SJCRH30 (cell line): Measurements from ENCODE around the gene RPS24. TPM values are rescaled to one million over a fixed set of nuclear protein-coding genes. Genes with fewer than 3 reads are reported as not detected.

Source experiments
- DNase-seq, 2 experiments: peaks; one replicate each; pipeline ENCODE4 v3.0.0-alpha.2; 2015 to 2020
- H3K27ac ChIP-seq: fragments of 250-450 bp; sonication (Bioruptor Pico); 2 replicates; pipeline ENCODE4 v1.5.1; 2020; ENCODE audit warnings: mild to moderate bottlenecking, moderate library complexity
- H3K27me3 ChIP-seq: fragments of 250-450 bp; sonication (Bioruptor Pico); 2 replicates; pipeline ENCODE4 v1.5.1; 2020; ENCODE audit warnings: mild to moderate bottlenecking, moderate library complexity
- H3K36me3 ChIP-seq: fragments of 250-450 bp; sonication (Bioruptor Pico); 2 replicates; pipeline ENCODE4 v1.5.1; 2020; ENCODE audit warnings: mild to moderate bottlenecking, moderate library complexity
- H3K4me1 ChIP-seq: fragments of 250-450 bp; sonication (Bioruptor Pico); 2 replicates; pipeline ENCODE4 v1.5.1; 2020; ENCODE audit warnings: mild to moderate bottlenecking, moderate library complexity
- H3K4me3 ChIP-seq: fragments of 250-450 bp; sonication (Bioruptor Pico); 2 replicates; pipeline ENCODE4 v1.5.1; 2020; ENCODE audit warnings: mild to moderate bottlenecking, moderate library complexity
- H3K9me3 ChIP-seq: fragments of 250-450 bp; sonication (Bioruptor Pico); replicated peaks from 2 replicates; pipeline ENCODE4 v1.5.1; 2020; ENCODE audit warnings: mild to moderate bottlenecking, moderate library complexity
- total RNA-seq: library from RNA; depleted of rRNA; stranded (reverse); fragments of >200 nt; shearing (Covaris generic); gene quantifications from 2 replicates; pipeline ENCODE4 v1.2.3, GENCODE V29; 2014

RPS24 gene
- total RNA-seq, 1 experiment from 2014 or later: 6,145 TPM

GRCh38 chr10:78038791-78039547, 5.3 kb downstream of the RPS24 start:
- Histone ChIP-seq H3K4me1 (peaks cover 14% of the 10 kb centered on the region), H3K4me3 (no peak overlapping the region), H3K27me3 (no peaks in the 10 kb centered on the region)

GRCh38 chr10:78039743-78040142, 6.1 kb downstream of the RPS24 start:
- Histone ChIP-seq H3K27ac (no peak overlapping the region), H3K36me3 (peaks cover 82% of the 10 kb centered on the region), H3K4me1 (peaks cover 14% of the 10 kb centered on the region)

More at GRCh38 chr10:78038791-78039547, 5.3 kb downstream of the RPS24 start:
- no peak overlapping the region for H3K27ac ChIP-seq
- H3K36me3 ChIP-seq: peaks cover 87% of the 10 kb centered on the region
- no peaks in the 10 kb centered on the region for H3K9me3 ChIP-seq
- DNase-seq: no peak

DNA sequence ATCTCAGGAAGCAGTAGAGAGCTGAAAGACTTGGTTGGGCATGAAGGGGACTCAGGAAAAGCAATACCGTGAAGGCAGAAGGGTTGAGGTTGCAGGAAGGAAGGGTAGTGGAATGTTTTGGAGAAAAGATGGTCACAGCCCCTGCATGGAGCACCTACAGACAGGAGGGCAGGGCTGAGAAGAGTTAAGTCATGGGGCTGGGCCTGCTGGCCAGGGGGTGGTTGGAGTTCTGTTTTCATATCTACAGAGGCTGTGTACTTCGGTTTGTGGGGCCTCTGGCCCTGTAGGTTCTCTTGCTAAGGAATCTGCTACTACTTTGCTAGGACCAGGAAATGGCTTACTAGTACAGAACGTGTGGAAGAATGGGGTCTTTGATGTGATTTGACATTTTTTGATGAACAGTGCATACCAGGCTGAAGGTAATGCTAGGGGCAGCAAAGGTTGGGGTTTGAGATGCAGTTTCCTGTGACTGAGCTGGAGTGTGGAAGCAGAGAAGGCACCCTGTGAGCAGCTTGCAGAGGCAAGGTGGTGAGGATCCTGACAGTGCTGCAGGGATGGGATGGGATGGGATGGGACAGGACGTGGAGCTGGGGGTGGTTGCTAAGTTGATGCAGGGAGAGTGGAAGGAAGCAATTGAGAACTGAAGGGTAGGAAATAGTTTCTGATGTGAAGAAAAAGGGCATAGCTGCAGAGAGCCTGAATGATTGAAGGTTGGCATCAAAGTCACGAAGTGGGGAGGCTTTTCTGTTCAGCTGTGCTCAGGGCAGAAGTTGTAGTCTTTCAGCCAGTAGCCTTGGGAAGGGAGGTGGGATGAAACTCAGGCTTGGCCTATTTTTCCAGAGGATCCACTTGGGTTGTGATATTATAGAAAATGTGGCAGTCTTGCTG, 7.8 kb downstream of the RPS24 start:
- Histone ChIP-seq H3K4me3 (no peak overlapping the region), H3K27me3 (no peaks in the 10 kb centered on the region), H3K36me3 (peaks cover 65% of the 10 kb centered on the region), H3K9me3 (no peaks in the 10 kb centered on the region), H3K27ac (no peak overlapping the region), H3K4me1 (peaks cover 3% of the 10 kb centered on the region; the same call in 1 of the 2 replicates)
- DNase-seq: no peak

More at GRCh38 chr10:78039743-78040142, 6.1 kb downstream of the RPS24 start:
- no peak overlapping the region for H3K4me3 ChIP-seq
- H3K27me3 ChIP-seq: no peaks in the 10 kb centered on the region
- no peak for DNase-seq
- no peaks in the 10 kb centered on the region for H3K9me3 ChIP-seq

DNA sequence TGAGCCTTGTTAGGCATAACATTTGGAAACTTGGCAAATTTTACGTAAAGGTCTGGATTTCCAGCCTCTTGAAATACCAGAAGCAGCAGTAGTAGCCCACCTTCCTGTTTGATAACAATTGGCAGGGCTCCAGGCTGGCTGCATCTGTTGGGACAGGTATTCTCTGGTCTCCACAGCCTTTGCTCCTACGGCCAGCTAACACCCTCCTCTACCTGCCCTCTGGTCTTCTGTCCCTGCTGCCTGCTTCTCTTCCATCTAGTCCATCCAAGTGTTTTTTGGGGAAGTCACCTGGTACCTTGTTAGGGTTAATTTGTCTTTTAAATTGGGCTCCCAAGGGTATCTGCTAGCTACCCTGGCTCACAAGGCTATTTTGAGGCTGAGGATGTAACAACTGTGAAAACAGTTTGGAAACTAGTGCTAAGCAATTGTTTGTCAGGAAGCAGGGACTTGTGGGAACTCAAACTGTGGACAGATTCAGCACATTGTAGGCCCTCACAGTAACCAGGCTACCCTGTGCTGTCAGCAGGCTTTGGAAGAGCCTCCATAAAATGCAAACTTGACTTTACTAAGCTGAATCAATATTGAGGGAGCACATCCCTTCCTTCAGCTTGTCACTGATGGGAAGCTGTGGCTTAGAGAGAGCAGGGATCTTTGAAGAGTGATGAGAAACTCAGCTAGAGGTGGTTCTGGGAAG, 8.5 kb downstream of the RPS24 start:
- Histone ChIP-seq H3K27me3 (no peaks in the 10 kb centered on the region), H3K4me1 (peaks cover 3% of the 10 kb centered on the region; the same call in 1 of the 2 replicates), H3K27ac (no peak overlapping the region), H3K9me3 (no peaks in the 10 kb centered on the region), H3K36me3 (peaks cover 58% of the 10 kb centered on the region), H3K4me3 (no peak overlapping the region)
- DNase-seq: peak in 1 of 2 experiments; percentile 21

- Histone ChIP-seq H3K27ac (no peak overlapping the region), H3K27me3 (no peaks in the 10 kb centered on the region), H3K9me3 (no peaks in the 10 kb centered on the region), H3K4me1 (peaks cover 3% of the 10 kb centered on the region; the same call in 1 of the 2 replicates), H3K4me3 (no peak overlapping the region), H3K36me3 (peaks cover 52% of the 10 kb centered on the region)
- DNase-seq: peak in 1 of 2 experiments; percentile 27
Measured at GRCh38 chr10:78042752-78043104, 9.1 kb downstream of the RPS24 start.

- no peaks in the 10 kb centered on the region for H3K9me3 ChIP-seq
- H3K4me1 ChIP-seq: peaks cover 3% of the 10 kb centered on the region; the same call in 1 of the 2 replicates
- no peak overlapping the region for H3K4me3 ChIP-seq
- H3K36me3 ChIP-seq: peaks cover 38% of the 10 kb centered on the region
- no peak overlapping the region for H3K27ac ChIP-seq
- no peak for DNase-seq
- H3K27me3 ChIP-seq: no peaks in the 10 kb centered on the region
Measured at GRCh38 chr10:78044179-78044578, 10.5 kb downstream of the RPS24 start.

DNA sequence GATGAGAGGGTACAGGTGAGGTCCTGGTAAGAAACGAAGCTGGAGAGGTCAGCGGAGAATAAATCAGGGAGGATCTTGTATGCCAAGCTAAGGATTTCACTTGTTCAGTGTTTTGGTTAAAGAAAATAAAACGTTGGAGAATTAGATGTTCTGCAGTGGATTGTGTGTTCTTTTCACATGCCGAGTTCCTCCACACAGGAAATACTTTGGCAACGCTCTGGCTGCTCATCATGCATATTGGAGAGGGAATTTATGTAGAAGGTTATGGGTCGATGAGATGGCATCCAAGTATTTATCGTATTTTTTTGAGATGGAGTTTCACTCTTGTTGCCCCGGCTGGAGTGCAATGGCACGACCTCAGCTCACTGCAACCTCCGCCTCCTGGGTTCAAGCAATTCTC, 11.0 kb downstream of the RPS24 start:
- Histone ChIP-seq H3K27ac (no peak overlapping the region), H3K27me3 (no peaks in the 10 kb centered on the region), H3K4me1 (peaks cover 3% of the 10 kb centered on the region; the same call in 1 of the 2 replicates), H3K4me3 (no peak overlapping the region), H3K9me3 (no peaks in the 10 kb centered on the region), H3K36me3 (peaks cover 33% of the 10 kb centered on the region)
- DNase-seq: no peak

- H3K4me1 ChIP-seq: peaks cover 3% of the 10 kb centered on the region; the same call in 1 of the 2 replicates
- H3K9me3 ChIP-seq: no peaks in the 10 kb centered on the region
- H3K27ac ChIP-seq: no peak overlapping the region
- H3K4me3 ChIP-seq: no peak overlapping the region
- no peak for DNase-seq
- H3K27me3 ChIP-seq: no peaks in the 10 kb centered on the region
- peaks cover 27% of the 10 kb centered on the region for H3K36me3 ChIP-seq
Measured at GRCh38 chr10:78045237-78045636, 11.6 kb downstream of the RPS24 start.

DNA sequence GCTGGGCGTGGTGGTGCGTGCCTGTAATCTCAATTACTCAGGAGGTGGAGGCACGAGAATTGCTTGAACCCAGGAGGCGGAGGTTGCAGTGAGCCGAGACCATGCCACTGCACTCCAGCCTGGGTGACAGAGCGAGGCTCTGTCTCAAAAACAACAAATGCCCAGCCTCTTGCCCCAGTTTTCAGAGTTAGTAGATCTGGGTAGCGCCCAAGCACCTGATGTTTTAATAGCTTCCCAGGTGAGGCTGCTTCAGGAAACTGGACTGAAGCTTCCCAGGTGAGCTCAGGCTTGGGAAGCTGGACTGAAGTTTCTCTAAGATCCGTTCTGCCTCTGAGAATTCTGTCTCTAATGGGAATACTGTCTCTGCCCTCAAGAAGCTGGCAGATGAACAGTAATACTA, 12.2 kb downstream of the RPS24 start:
- no peak for DNase-seq
- Histone ChIP-seq H3K4me3 (no peak overlapping the region), H3K36me3 (peaks cover 21% of the 10 kb centered on the region), H3K4me1 (no peaks in the 10 kb centered on the region), H3K9me3 (no peaks in the 10 kb centered on the region), H3K27ac (no peak overlapping the region), H3K27me3 (no peaks in the 10 kb centered on the region)

DNA sequence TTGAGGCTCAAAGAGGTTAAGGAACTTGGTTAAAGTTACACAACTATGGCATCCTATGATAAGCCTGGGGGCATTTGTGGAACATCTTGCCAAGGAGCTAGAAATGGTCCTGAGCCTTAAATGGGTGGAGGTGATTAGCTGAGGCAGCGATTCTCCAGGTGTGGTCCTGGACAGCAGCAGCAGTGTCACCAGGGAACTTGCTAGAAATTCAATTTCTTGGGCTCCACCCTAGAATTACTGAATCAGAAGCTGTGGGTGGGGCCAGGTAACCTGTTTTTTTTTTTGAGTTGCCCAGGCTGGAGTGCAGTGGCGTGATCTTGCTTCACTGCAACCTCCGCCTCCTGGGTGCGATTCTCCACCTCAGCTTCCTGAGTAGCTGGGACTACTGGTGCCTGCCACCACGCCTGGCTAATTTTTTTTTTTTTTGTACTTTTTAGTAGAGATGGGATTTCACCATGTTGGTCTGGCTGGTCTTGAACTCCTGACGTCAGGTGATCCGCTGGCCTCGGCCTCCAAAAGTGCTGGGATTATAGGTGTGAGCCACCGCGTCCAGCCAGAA, 13.1 kb downstream of the RPS24 start:
- H3K4me1 ChIP-seq: no peaks in the 10 kb centered on the region
- DNase-seq: no peak
- H3K27ac ChIP-seq: no peak overlapping the region
- H3K9me3 ChIP-seq: no peaks in the 10 kb centered on the region
- H3K36me3 ChIP-seq: peaks cover 14% of the 10 kb centered on the region
- H3K27me3 ChIP-seq: no peaks in the 10 kb centered on the region
- no peak overlapping the region for H3K4me3 ChIP-seq

GRCh38 chr10:78047314-78047891, 13.7 kb downstream of the RPS24 start:
- Histone ChIP-seq H3K4me3 (no peak overlapping the region), H3K36me3 (peaks cover 8% of the 10 kb centered on the region), H3K27me3 (no peaks in the 10 kb centered on the region), H3K27ac (no peak overlapping the region), H3K4me1 (no peaks in the 10 kb centered on the region), H3K9me3 (no peaks in the 10 kb centered on the region)
- peak; percentile 81 to 91 for DNase-seq

DNA sequence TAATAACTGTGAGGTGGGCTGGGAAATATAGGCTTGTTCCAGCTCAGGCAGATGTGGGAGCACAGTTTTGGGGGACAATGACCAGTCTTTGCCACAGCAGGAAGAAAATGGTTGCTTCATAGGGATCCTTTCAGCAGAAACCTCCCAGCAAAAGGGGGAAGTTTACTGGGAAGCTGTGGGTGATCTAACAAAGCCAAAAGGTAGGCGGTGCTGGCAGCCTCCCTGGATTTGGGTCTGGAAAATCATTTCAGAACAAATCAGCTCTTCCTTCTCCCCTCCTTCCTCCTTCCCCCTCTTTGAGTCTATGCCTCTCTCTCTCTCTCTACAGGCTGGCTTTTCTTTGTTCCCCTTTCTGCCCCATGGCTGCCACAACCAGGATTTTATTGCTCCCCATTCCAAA, 16.2 kb downstream of the RPS24 start:
- Histone ChIP-seq H3K27me3 (no peaks in the 10 kb centered on the region), H3K9me3 (no peaks in the 10 kb centered on the region), H3K27ac (no peak overlapping the region), H3K36me3 (no peaks in the 10 kb centered on the region), H3K4me3 (no peak overlapping the region), H3K4me1 (no peaks in the 10 kb centered on the region)
- no peak for DNase-seq

DNA sequence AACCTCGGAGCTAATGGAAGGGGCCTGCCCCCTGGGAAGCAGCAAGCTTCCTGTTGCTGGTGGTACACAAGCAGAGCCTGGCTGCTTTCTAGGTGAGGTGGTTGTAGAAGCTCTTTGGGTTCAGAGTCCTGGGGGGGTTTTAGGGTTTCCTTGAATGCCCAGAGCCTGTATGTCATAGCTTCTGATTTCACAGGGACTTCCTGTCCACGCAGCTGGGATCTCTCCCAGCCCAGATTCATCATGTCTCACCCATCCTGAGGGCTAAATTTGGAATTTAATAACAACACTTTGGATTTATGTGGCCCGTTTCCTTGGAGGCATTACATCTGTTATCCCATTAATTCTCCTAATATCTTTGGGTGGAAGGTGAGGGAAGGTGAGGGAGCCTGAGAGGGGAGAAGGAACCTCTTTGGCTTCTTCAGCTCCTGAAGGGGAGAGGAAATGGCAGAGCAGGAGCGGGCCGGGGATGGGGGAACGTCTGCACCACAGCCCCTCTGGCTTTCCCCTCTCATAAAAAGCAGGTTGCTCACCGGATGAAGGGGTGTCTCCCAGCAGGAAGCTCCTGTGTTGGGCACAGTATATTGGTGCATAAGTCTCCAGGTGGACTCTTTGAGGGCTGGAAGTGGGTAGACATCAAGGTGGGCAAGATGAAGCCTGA, 19.7 kb downstream of the RPS24 start:
- DNase-seq: peak; percentile 15 to 30
- H3K27ac ChIP-seq: no peak overlapping the region; the same call in 1 of the 2 replicates
- H3K4me3 ChIP-seq: no peak overlapping the region

DNA sequence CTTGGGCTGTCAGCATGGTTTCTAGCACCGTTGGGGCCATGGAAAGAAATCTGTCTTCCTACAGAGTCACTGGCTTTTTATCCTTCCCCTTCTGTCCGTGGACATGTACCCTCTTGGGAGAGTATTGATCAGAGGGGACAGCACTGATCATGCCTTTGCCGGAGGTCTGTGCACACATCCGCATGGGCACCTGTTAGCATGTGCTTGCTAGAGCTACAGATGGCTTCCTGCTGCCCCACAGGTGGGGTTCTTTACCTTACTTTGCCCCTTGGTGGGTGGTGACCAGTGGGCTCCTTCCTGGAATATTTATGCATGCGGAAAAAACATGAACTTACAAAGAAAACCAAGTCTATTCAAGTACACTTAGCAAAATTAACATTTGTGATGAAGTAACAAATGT, 24.9 kb downstream of the RPS24 start:
- DNase-seq: no peak

More for the DNA sequence above, 19.7 kb downstream of the RPS24 start:
- Histone ChIP-seq H3K27me3 (no peaks in the 10 kb centered on the region), H3K36me3 (no peaks in the 10 kb centered on the region), H3K4me1 (no peaks in the 10 kb centered on the region), H3K9me3 (no peaks in the 10 kb centered on the region)

More for the DNA sequence above, 24.9 kb downstream of the RPS24 start:
- no peaks in the 10 kb centered on the region for H3K4me1 ChIP-seq
- H3K4me3 ChIP-seq: no peak overlapping the region
- H3K9me3 ChIP-seq: no peaks in the 10 kb centered on the region
- H3K27me3 ChIP-seq: no peaks in the 10 kb centered on the region
- no peaks in the 10 kb centered on the region for H3K36me3 ChIP-seq
- H3K27ac ChIP-seq: no peak overlapping the region
